Mesangial cell (primary cell): ENCODE results near the gene CST8. TPM values are rescaled to one million over a fixed set of nuclear protein-coding genes. Genes with fewer than 3 reads are reported as not detected.

Source experiments
- total RNA-seq: library from RNA; depleted of rRNA; stranded (reverse); fragments of >200 nt; gene quantifications from 2 replicates; pipeline ENCODE4 v1.2.3, GENCODE V29; 2015

CST8 gene
- total RNA-seq, result not detected in 2 replicates

GRCh38 chr20:23490817-23491216 lies at the start of gene CST8:
CST8 (plus strand) TSS chr20:23491117; CDS start chr20:23491668, 551 bp downstream.

GRCh38 chr20:23452776-23453175 lies 38.1 kb upstream of the CST8 start, which contains the start of gene CST11:
CST11 (minus strand) TSS chr20:23452876; CDS start chr20:23452811, 65 bp downstream.

Other genes starting within 250 kb of the CST8 start
- 34.7 and 59.0 TPM in 2 replicates for gene NXT1, start 140.3 kb upstream of the CST8 start, total RNA-seq
- 6.0 and 23.6 TPM in 2 replicates for gene GZF1, start 128.9 kb upstream of the CST8 start, total RNA-seq
- gene NAPB, start 69.6 kb upstream of the CST8 start, total RNA-seq, result 1.6 and 2.3 TPM in 2 replicates
- gene CSTL1, start 51.4 kb upstream of the CST8 start, total RNA-seq, result not detected in 2 replicates
- gene CST11, start 38.2 kb upstream of the CST8 start, total RNA-seq, result not detected in 2 replicates
- gene CST9L, start 77.4 kb downstream of the CST8 start, total RNA-seq, result not detected in 2 replicates
- gene CST9, start 114.8 kb downstream of the CST8 start, total RNA-seq, result not detected in 2 replicates
- gene CST3, start 146.8 kb downstream of the CST8 start, total RNA-seq, result 551 and 1,030 TPM in 2 replicates
- gene CST4, start 197.9 kb downstream of the CST8 start, total RNA-seq, result not detected in 2 replicates